Loucy (cell line): Measurements from ENCODE around the gene TRAPPC5.

Source experiments
- H2AFZ ChIP-seq: fragments of 200-600 bp; sonication (generic); 2 replicates; pipeline ENCODE4 v1.6.0; 2016; ENCODE audit warnings: antibody characterized with exemption, mild to moderate bottlenecking, low read length, moderate library complexity
- H3F3A ChIP-seq: fragments of 200-600 bp; 2 replicates; pipeline ENCODE4 v1.6.0; 2016; ENCODE audit warnings: antibody characterized with exemption, low read depth, mild to moderate bottlenecking
- H3K27me3 ChIP-seq: fragments of 200-600 bp; sonication (generic); 2 replicates; pipeline ENCODE4 v1.6.1; 2014; ENCODE audit warnings: low read length, mild to moderate bottlenecking; ENCODE audit not compliant: insufficient read depth, poor library complexity, severe bottlenecking
- H3K36me3 ChIP-seq: fragments of 200-600 bp; sonication (generic); 2 replicates; pipeline ENCODE4 v1.6.1; 2016; ENCODE audit warnings: low read length; ENCODE audit not compliant: insufficient read depth
- H3K4me1 ChIP-seq: fragments of 200-600 bp; sonication (generic); 2 replicates; pipeline ENCODE4 v1.5.1; 2014; ENCODE audit warnings: low read length, mild to moderate bottlenecking; ENCODE audit not compliant: insufficient read depth, poor library complexity, severe bottlenecking
- H3K4me2 ChIP-seq: fragments of 200-600 bp; sonication (generic); 2 replicates; pipeline ENCODE4 v1.6.0; 2014; ENCODE audit warnings: antibody characterized with exemption, low read length, low read depth, mild to moderate bottlenecking; ENCODE audit not compliant: poor library complexity, severe bottlenecking
- H3K4me3 ChIP-seq: fragments of 200-600 bp; sonication (generic); 2 replicates; pipeline ENCODE4 v1.5.1; 2014; ENCODE audit warnings: low read length, mild to moderate bottlenecking, mixed read lengths; ENCODE audit not compliant: poor library complexity, severe bottlenecking
- H3K79me2 ChIP-seq: fragments of 200-600 bp; sonication (generic); 2 replicates; pipeline ENCODE4 v1.6.1; 2014; ENCODE audit warnings: low read length; ENCODE audit not compliant: insufficient read depth
- H3K9ac ChIP-seq: fragments of 200-600 bp; sonication (generic); 2 replicates; pipeline ENCODE4 v1.6.0; 2014; ENCODE audit warnings: mild to moderate bottlenecking, low read depth, low read length, moderate library complexity; ENCODE audit not compliant: poor library complexity, severe bottlenecking
- H3K9me2 ChIP-seq: fragments of 200-600 bp; sonication (generic); replicated peaks from 2 replicates; pipeline ENCODE4 v1.6.1; 2016; ENCODE audit warnings: low read depth, low read length, mixed read lengths
- H3K9me3 ChIP-seq: fragments of 200-600 bp; sonication (generic); 2 replicates; pipeline ENCODE4 v1.6.1; 2014; ENCODE audit warnings: mild to moderate bottlenecking, antibody characterized with exemption, low read length, low read depth; ENCODE audit not compliant: insufficient read depth
- H4K20me1 ChIP-seq: fragments of 200-600 bp; sonication (generic); 2 replicates; pipeline ENCODE4 v1.6.0; 2014; ENCODE audit warnings: antibody characterized with exemption, low read length, mild to moderate bottlenecking; ENCODE audit not compliant: insufficient read depth, poor library complexity, severe bottlenecking
- EZH2phosphoT487 ChIP-seq: fragments of 200-600 bp; IDR thresholded peaks from 2 replicates; pipeline ENCODE4 v1.6.1; 2018; ENCODE audit warnings: antibody characterized with exemption, mild to moderate bottlenecking, moderate library complexity, borderline replicate concordance
- TF ChIP-seq, protein P1 (sequence below): fragments of 200-600 bp; sonication (generic); conservative IDR thresholded peaks from 2 replicates; pipeline ENCODE4 v1.5.1; 2014; ENCODE audit warnings: mild to moderate bottlenecking, antibody characterized with exemption, low read length

The TRAPPC5 gene

GRCh38 chr19:7720351-7720750 lies 39.7 kb downstream of the TRAPPC5 start:
- Histone ChIP-seq H2AFZ (no peak overlapping the region), H3K9me3 (no peaks in the 10 kb centered on the region), H3K27me3 (no peaks in the 10 kb centered on the region), H4K20me1 (no peaks in the 10 kb centered on the region), H3K79me2 (no peaks in the 10 kb centered on the region), H3K4me3 (no peak overlapping the region), H3K9me2 (no peaks in the 10 kb centered on the region), H3K9ac (no peak overlapping the region), H3K4me1 (no peaks in the 10 kb centered on the region), H3K36me3 (no peaks in the 10 kb centered on the region), H3K4me2 (no peak overlapping the region), H3F3A (no peaks in the 10 kb centered on the region)
- TF ChIP-seq, protein P1, sequence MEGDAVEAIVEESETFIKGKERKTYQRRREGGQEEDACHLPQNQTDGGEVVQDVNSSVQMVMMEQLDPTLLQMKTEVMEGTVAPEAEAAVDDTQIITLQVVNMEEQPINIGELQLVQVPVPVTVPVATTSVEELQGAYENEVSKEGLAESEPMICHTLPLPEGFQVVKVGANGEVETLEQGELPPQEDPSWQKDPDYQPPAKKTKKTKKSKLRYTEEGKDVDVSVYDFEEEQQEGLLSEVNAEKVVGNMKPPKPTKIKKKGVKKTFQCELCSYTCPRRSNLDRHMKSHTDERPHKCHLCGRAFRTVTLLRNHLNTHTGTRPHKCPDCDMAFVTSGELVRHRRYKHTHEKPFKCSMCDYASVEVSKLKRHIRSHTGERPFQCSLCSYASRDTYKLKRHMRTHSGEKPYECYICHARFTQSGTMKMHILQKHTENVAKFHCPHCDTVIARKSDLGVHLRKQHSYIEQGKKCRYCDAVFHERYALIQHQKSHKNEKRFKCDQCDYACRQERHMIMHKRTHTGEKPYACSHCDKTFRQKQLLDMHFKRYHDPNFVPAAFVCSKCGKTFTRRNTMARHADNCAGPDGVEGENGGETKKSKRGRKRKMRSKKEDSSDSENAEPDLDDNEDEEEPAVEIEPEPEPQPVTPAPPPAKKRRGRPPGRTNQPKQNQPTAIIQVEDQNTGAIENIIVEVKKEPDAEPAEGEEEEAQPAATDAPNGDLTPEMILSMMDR, result no peak
- no peak for TF ChIP-seq EZH2phosphoT487

GRCh38 chr19:7722231-7722651 lies 41.6 kb downstream of the TRAPPC5 start:
- Histone ChIP-seq H3K4me1 (no peaks in the 10 kb centered on the region), H2AFZ (no peak overlapping the region), H3K27me3 (no peaks in the 10 kb centered on the region), H3K36me3 (no peaks in the 10 kb centered on the region), H3K9ac (no peak overlapping the region), H3K9me3 (no peaks in the 10 kb centered on the region), H4K20me1 (no peaks in the 10 kb centered on the region), H3K79me2 (no peaks in the 10 kb centered on the region), H3K4me2 (no peak overlapping the region), H3F3A (no peaks in the 10 kb centered on the region), H3K9me2 (no peaks in the 10 kb centered on the region), H3K4me3 (no peak overlapping the region)
- no peak for TF ChIP-seq EZH2phosphoT487
- TF ChIP-seq, protein P1, result no peak

- Histone ChIP-seq H3K4me3 (no peak overlapping the region), H4K20me1 (no peaks in the 10 kb centered on the region), H3K9ac (no peak overlapping the region), H3K9me2 (no peaks in the 10 kb centered on the region), H3K4me2 (no peak overlapping the region), H3K79me2 (no peaks in the 10 kb centered on the region), H3K27me3 (no peaks in the 10 kb centered on the region), H3K9me3 (no peaks in the 10 kb centered on the region), H2AFZ (no peak overlapping the region), H3K4me1 (no peaks in the 10 kb centered on the region), H3K36me3 (no peaks in the 10 kb centered on the region), H3F3A (no peaks in the 10 kb centered on the region)
- TF ChIP-seq, protein P1, result no peak
- TF ChIP-seq EZH2phosphoT487, result no peak
These were observed 45.2 kb downstream of the TRAPPC5 start for GRCh38 chr19:7725791-7726190.
